ENCODE data around the gene RUSC2. TPM values are rescaled to one million over a fixed set of nuclear protein-coding genes. Genes with fewer than 3 reads are reported as not detected.

The RUSC2 gene
- total RNA-seq, 2 experiments from 2014 or later = 1.6 to 1.8 TPM

- TF ChIP-seq, protein P1, sequence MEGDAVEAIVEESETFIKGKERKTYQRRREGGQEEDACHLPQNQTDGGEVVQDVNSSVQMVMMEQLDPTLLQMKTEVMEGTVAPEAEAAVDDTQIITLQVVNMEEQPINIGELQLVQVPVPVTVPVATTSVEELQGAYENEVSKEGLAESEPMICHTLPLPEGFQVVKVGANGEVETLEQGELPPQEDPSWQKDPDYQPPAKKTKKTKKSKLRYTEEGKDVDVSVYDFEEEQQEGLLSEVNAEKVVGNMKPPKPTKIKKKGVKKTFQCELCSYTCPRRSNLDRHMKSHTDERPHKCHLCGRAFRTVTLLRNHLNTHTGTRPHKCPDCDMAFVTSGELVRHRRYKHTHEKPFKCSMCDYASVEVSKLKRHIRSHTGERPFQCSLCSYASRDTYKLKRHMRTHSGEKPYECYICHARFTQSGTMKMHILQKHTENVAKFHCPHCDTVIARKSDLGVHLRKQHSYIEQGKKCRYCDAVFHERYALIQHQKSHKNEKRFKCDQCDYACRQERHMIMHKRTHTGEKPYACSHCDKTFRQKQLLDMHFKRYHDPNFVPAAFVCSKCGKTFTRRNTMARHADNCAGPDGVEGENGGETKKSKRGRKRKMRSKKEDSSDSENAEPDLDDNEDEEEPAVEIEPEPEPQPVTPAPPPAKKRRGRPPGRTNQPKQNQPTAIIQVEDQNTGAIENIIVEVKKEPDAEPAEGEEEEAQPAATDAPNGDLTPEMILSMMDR (IDR thresholded peaks at IDR 0.05) = no peak
- Mint-ChIP-seq H3K27me3 (peaks cover 69% of the 10 kb centered on the region), H3K27ac (no peak overlapping the region), H3K4me3 (no peak overlapping the region), H3K36me3 (ENCODE audit: low read depth) (no peaks in the 10 kb centered on the region), H3K4me1 (ENCODE audit: low read depth) (no peaks in the 10 kb centered on the region), H3K9me3 (no peaks in the 10 kb centered on the region)
- ChIA-PET POLR2A (no interaction called here), CTCF (interaction anchor here (1.0 kb wide), 1 partner anchor 9 kb away, joined by 3 read pairs; no protein-coding TSS in a partner anchor)
- Histone ChIP-seq H3K36me3 (ENCODE audit: insufficient read depth, low read length) (no peaks in the 10 kb centered on the region), H3K4me1 (ENCODE audit: insufficient read depth, low read length) (no peaks in the 10 kb centered on the region), H3K4me3 (ENCODE audit: low read length) (no peak overlapping the region), H3K27me3 (ENCODE audit: control insufficient read depth in 1 of 2, insufficient read depth in 2 of 2, low read length in 2 of 2) (peaks cover 2 to 48% of the 10 kb centered on the region in 2 experiments), H3K27ac (ENCODE audit: low read depth in 1 of 2, low read length in 2 of 2) (no peak overlapping the region), H3K9me3 (ENCODE audit: control insufficient read depth in 1 of 2, insufficient read depth in 1 of 2, low read length in 2 of 2) (peaks cover 0 to 3% of the 10 kb centered on the region in 2 experiments)
- intact Hi-C loops (cut with DNase I, micrococcal nuclease) = no loop called here
- no peak for DNase-seq
- ATAC-seq (ENCODE audit: poor library complexity) = no peak
Observed at GRCh38 chr9:35448496-35448895, 41.4 kb upstream of the RUSC2 start.

DNA sequence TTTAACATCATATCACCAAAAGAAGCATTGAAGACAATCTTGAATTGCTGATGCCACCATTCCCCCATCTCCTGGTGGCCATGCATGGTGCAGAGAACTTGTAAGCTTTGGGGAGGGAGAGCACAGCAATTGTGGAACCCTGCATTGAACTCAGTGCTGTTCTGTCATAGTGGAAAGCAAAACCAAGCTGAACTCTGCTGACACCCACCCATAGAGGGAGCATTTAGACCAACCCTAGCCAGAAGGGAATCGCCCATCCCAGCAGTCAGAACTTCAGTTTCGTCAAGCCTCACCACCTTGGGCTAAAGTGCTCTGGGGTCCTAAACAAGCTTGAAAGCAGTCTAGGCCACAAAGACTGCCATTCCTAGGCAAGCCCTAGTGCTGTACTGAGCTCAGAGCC, 37.4 kb upstream of the RUSC2 start:
- H3K4me3 Mint-ChIP-seq = no peak overlapping the region
- intact Hi-C loops (cut with DNase I, micrococcal nuclease) = no loop called here
- H3K36me3 ChIP-seq (ENCODE audit: insufficient read depth, low read length) = no peaks in the 10 kb centered on the region
- peaks cover 0 to 15% of the 10 kb centered on the region in 2 experiments for H3K9me3 ChIP-seq (ENCODE audit: control insufficient read depth in 1 of 2, insufficient read depth in 1 of 2, low read length in 2 of 2)
- POLR2A ChIA-PET = no interaction called here
- TF ChIP-seq, protein P1 (IDR thresholded peaks at IDR 0.05) = no peak
- H3K27ac Mint-ChIP-seq = no peak overlapping the region
- no peaks in the 10 kb centered on the region for H3K4me1 Mint-ChIP-seq (ENCODE audit: low read depth)
- CTCF ChIA-PET = interaction anchor here (1.8 kb wide), 1 partner anchor 43 kb away, joined by 3 read pairs; no protein-coding TSS in a partner anchor
- H3K4me1 ChIP-seq (ENCODE audit: insufficient read depth, low read length) = no peaks in the 10 kb centered on the region
- H3K27ac ChIP-seq (ENCODE audit: low read depth in 1 of 2, low read length in 2 of 2) = no peak overlapping the region
- H3K27me3 ChIP-seq (ENCODE audit: control insufficient read depth in 1 of 2, insufficient read depth in 2 of 2, low read length in 2 of 2) = peaks cover 0 to 30% of the 10 kb centered on the region in 2 experiments
- no peak overlapping the region for H3K4me3 ChIP-seq (ENCODE audit: low read length)
- no peak for DNase-seq
- H3K36me3 Mint-ChIP-seq (ENCODE audit: low read depth) = no peaks in the 10 kb centered on the region
- H3K9me3 Mint-ChIP-seq = peaks cover 5% of the 10 kb centered on the region
- no peak for ATAC-seq (ENCODE audit: poor library complexity)
- peaks cover 59% of the 10 kb centered on the region for H3K27me3 Mint-ChIP-seq

DNA sequence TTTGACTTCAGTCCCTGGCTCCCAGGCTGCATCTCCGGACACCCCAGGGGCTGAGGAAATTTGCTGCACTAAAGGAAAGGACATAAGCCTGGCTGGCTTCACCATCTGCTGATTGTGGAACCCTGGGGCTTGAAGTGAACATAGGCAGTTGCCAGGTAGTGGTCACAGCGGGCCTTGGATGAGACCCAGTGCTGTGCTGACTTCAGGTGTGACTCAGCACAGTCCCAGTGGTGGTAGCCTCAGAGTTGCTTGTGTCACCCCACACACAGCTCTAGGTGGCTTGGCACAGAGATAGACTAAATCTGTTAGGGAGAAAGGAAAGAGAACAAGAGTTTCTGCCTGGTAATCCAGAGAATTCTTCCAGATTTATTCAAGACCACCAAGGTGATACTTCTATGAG, 36.1 kb upstream of the RUSC2 start:
- TF ChIP-seq, protein P1 (IDR thresholded peaks at IDR 0.05) = no peak
- Mint-ChIP-seq H3K4me1 (ENCODE audit: low read depth) (no peaks in the 10 kb centered on the region), H3K36me3 (ENCODE audit: low read depth) (no peaks in the 10 kb centered on the region), H3K27me3 (peaks cover 50% of the 10 kb centered on the region), H3K27ac (no peak overlapping the region), H3K9me3 (peaks cover 5% of the 10 kb centered on the region), H3K4me3 (no peak overlapping the region)
- no peak for ATAC-seq (ENCODE audit: poor library complexity)
- Histone ChIP-seq H3K27me3 (ENCODE audit: control insufficient read depth in 1 of 2, insufficient read depth in 2 of 2, low read length in 2 of 2) (peaks cover 0 to 19% of the 10 kb centered on the region in 2 experiments), H3K4me3 (ENCODE audit: low read length) (no peak overlapping the region), H3K27ac (ENCODE audit: low read depth in 1 of 2, low read length in 2 of 2) (no peak overlapping the region), H3K4me1 (ENCODE audit: insufficient read depth, low read length) (no peaks in the 10 kb centered on the region), H3K9me3 (ENCODE audit: control insufficient read depth in 1 of 2, insufficient read depth in 1 of 2, low read length in 2 of 2) (peaks cover 0 to 15% of the 10 kb centered on the region in 2 experiments), H3K36me3 (ENCODE audit: insufficient read depth, low read length) (no peaks in the 10 kb centered on the region)
- no peak for DNase-seq
- ChIA-PET CTCF (no interaction called here), POLR2A (no interaction called here)
- intact Hi-C loops (cut with DNase I, micrococcal nuclease) = no loop called here

Measured in CD4-positive, alpha-beta T cell (primary cell).